Measurements from ENCODE around the gene SH3PXD2A.
A peak's percentile ranks its signal among the peaks of the same experiment; 100 is the strongest.

SH3PXD2A gene

GRCh38 chr10:103806395-103807187 lies 48.8 kb downstream of the SH3PXD2A start:
- no peak for DNase-seq

- no peak for DNase-seq
Measured at GRCh38 chr10:103805781-103806180, 49.6 kb downstream of the SH3PXD2A start.

GRCh38 chr10:103804871-103805270 lies 50.5 kb downstream of the SH3PXD2A start:
- DNase-seq: no peak

GRCh38 chr10:103803941-103804340 lies 51.4 kb downstream of the SH3PXD2A start:
- DNase-seq: no peak

- DNase-seq: no peak
Measured at GRCh38 chr10:103802637-103803353, 52.6 kb downstream of the SH3PXD2A start.

- no peak for DNase-seq
Measured at GRCh38 chr10:103802081-103802480, 53.3 kb downstream of the SH3PXD2A start.

GRCh38 chr10:103800789-103801540 lies 54.4 kb downstream of the SH3PXD2A start:
- DNase-seq: no peak

GRCh38 chr10:103800089-103800488 lies 55.3 kb downstream of the SH3PXD2A start:
- DNase-seq: no peak

- no peak for DNase-seq
Measured at GRCh38 chr10:103799341-103799740, 56.0 kb downstream of the SH3PXD2A start.

GRCh38 chr10:103798511-103798910 lies 56.9 kb downstream of the SH3PXD2A start:
- no peak for DNase-seq

GRCh38 chr10:103797857-103798256 lies 57.5 kb downstream of the SH3PXD2A start:
- DNase-seq: no peak

GRCh38 chr10:103795634-103796270 lies 59.6 kb downstream of the SH3PXD2A start:
- DNase-seq: no peak

- no peak for DNase-seq
Measured at GRCh38 chr10:103794996-103795395, 60.4 kb downstream of the SH3PXD2A start.

GRCh38 chr10:103793920-103794883 lies 61.2 kb downstream of the SH3PXD2A start:
- DNase-seq: no peak

GRCh38 chr10:103793429-103793828 lies 61.9 kb downstream of the SH3PXD2A start:
- DNase-seq: no peak

- no peak for DNase-seq
Measured at GRCh38 chr10:103792547-103792946, 62.8 kb downstream of the SH3PXD2A start.

GRCh38 chr10:103791858-103792257 lies 63.5 kb downstream of the SH3PXD2A start:
- DNase-seq: no peak

- no peak for DNase-seq
Measured at GRCh38 chr10:103791291-103791690, 64.1 kb downstream of the SH3PXD2A start.

- DNase-seq: no peak
Measured at GRCh38 chr10:103790580-103790979, 64.8 kb downstream of the SH3PXD2A start.

- DNase-seq: no peak
Measured at GRCh38 chr10:103789771-103790201, 65.6 kb downstream of the SH3PXD2A start.

GRCh38 chr10:103789161-103789560 lies 66.2 kb downstream of the SH3PXD2A start:
- DNase-seq: no peak

- peak; percentile 32 to 60 for DNase-seq
Measured at GRCh38 chr10:103787331-103787730, 68.0 kb downstream of the SH3PXD2A start.
